EH (cell line): ENCODE measurements around the gene FBLN2.
A peak's percentile ranks its signal among the peaks of the same experiment; 100 is the strongest.

Experiments used
- DNase-seq: peaks from one replicate; pipeline ENCODE4 v3.0.0-alpha.2; 2015; ENCODE audit warnings: low read depth

The FBLN2 gene

DNA sequence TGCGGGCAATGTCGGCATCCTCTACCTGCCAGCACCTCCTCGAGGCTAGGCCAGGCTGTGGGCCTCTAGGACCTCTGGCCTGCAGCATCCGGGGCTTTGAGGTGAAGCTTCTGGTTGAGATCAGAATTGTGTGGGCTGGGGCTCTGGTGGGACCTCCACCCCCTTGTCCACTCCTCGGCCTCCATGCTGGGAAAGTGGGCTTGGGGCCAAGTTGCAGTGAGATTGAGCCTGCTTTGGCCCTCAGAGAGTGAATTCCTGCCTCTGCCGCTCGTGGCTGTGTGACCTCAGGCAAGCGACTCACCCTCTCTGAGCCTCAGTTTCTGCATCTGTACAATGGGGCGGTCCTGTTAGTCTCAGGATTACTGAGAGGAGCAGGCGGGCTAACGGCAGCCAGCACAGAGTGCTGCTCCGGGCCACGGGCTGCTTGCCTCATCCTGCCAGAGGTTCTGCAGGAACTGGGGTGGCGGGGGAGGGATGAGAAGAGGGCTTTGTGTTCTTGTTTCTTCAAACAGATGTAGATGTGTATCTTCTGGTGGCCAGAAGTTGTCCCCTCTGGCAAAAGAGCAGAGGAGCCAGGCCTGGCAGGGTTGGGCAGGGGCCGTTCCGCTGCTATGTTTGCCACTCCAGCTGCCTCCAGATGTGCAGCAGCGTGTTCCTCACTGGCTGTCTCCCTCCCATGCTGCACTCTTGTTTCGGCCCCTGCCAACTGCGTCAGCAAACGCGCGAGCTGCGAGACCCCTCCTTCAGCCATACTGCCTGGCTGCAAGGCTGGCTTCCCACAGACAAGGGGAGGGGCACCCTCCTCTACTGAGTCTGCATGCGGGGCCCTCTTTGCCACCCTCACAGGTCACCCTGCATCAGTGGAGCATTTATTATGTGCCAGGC lies 33.7 kb downstream of the FBLN2 start:
- DNase-seq, result no peak

- DNase-seq, result no peak
Observed at GRCh38 chr3:13583251-13584180, 34.6 kb downstream of the FBLN2 start.

GRCh38 chr3:13584427-13584891 lies 35.5 kb downstream of the FBLN2 start:
- no peak for DNase-seq

GRCh38 chr3:13584901-13585300 lies 36.0 kb downstream of the FBLN2 start:
- DNase-seq, result no peak

GRCh38 chr3:13587442-13587841 lies 38.5 kb downstream of the FBLN2 start:
- DNase-seq, result no peak

GRCh38 chr3:13588221-13588701 lies 39.3 kb downstream of the FBLN2 start:
- no peak for DNase-seq

DNA sequence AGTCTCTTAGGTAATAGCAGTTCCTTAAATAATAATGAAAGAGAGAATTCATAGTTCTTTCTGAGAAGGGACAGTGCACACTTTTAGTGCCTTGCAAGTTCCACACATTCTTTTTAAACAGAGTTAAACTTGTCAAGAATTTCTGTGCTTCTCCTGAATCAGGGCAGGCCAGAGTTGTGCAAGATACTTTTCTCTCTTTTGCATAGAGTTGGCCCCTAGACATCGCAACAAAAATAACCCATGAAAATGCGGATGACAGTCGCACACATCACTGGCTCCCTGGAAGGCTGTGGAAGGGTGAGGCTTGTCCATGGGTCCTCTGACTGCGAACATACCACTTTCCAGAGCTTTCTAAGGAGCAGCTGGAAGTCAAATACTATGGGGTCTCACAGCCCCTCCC lies 40.1 kb downstream of the FBLN2 start:
- DNase-seq, result peak; percentile 62

DNA sequence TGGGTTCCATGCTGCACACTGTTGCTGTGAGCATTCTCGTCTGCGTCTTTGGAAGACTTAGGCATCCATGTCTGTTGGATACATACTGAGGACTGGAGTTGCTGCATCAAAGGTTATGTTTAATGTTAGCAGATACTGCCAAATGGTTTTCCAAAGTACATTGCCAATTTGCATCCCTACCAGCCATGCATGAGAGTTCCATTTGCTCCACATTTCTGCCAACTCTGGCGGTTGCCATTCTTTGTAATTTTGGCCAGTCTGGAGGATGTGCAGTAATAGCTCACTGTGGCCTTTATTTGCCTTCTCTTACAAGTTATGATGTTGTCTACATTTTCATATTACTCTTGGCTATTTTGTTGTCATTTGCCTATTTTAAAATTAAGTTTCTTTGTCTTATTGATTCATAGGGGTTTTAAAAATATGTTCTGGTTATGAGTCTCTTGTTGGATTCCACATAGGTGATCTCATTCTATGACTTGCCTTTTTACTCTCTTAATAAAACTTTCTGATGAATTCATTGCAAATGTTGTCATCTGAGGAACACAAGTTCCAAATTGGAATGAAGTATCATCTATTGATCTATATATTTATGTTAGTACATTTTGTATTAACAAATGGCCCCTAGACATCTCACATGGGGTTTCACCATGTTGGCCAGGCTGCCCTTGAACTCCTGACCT lies 42.1 kb downstream of the FBLN2 start:
- no peak for DNase-seq

DNA sequence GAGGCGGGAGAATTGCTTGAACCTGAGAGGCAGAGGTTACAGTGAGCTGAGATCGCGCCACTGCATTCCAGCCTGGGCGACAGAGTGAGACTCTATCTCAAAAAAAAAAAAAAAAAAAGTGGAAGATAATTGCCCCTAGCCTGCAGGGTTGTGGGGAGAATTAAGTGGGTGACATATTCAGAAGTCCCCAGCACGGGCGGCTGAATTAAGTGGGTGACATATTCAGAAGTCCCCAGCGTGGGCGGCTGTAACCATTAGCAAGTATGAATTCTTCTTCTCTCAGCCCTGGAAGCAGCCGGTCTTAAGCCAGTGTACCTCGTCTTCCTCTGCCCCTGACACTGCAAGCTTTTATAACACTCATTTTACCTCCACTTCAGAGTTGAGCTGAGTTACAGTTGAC lies 44.7 kb downstream of the FBLN2 start:
- no peak for DNase-seq

- no peak for DNase-seq
Observed at GRCh38 chr3:13594146-13594545, 45.2 kb downstream of the FBLN2 start.

- no peak for DNase-seq
Observed at GRCh38 chr3:13594991-13595421, 46.1 kb downstream of the FBLN2 start.

DNA sequence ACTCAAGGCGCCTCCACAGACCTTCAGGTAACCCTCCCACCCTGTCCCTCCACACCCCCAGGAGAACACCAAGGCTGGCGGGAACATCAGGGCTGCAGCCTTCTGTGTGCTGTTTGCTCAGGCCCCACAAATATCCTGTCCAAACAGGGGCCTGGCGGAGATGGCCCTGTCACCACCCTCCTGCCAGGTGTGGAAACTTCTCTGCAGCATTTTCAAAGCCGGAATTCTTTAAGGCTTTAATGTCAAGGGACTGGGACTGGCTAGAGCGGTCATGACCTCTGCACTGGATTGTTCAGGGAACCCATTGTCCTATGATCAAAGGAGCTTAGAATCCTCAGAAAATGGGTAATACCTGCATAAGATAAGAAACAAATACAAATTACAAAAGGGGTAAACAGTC lies 46.6 kb downstream of the FBLN2 start:
- DNase-seq, result no peak

DNA sequence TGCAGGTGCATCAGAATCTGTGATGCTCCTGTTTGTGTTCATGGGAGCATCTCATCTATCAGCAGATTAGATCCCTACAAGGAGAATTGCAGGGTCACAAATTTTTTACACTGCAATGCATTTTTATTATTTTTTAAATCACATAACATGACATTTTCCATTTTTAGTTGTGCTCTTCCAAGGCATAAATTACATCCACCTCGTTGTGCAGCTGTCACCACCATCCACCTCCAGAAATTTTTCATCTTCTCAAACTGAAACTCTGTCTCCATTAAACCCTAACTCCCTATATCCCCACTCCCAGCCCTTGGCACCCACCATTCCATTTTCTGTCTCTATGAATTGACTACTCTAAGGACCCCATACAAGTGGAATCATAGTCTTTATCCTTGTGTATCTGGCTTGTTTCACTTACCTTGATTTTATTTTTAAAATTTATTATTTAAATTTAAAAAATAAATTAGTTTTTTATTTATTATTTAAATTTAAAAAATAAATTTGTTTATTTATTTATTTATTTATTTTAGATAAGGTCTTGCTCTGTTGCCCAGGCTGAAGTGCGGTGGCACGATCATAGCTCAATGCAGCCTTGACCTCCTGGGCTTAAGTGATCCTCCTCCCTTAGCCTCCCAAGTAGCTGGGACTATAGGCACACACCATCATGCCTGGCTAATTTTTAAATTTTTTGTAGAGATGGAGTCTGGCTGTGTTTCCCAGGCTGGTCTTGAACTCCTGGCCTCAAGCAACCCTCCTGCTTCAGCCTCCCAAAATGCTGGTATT lies 47.7 kb downstream of the FBLN2 start:
- DNase-seq, result no peak

DNA sequence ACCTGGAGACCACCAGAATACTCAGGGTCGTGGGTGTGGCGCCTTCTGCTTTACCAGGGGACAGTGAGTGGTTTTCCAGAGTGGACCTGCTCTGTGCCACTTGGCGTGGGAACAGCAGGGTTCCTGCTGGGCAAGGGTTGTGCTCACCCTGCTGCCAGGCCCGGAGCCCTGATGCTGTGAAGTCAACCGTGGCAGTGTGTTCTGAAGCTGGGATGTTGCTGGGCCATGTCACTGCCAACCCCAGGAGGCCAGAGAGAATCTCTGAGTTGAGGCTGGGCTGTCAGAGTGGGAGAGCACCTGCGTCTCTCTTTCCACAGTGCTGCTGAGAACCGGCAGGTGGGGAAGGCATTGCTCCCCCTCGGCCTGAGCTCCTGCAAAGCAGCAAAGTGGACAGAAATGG lies 48.7 kb downstream of the FBLN2 start:
- no peak for DNase-seq

DNA sequence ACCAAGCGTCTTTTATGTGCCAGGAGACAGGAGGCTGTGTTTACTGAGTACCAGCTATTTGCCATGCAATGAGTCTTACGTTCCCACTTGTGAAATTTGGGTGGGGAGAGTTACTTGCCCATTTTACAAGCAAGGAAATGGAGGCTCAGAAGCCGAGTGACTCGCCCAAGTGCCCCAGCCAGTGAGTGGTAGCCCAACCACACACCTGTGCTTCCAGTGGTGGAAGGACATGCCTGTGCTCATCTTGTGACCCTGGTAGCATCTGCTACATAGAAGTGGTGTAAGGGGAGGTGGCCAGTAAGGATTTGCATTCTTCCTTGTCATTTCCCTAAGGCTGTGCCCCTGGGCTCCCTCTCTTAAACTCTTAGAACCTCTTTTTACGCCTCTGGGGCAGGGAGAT lies 49.3 kb downstream of the FBLN2 start:
- no peak for DNase-seq

GRCh38 chr3:13598926-13599886 lies 50.3 kb downstream of the FBLN2 start:
- peak; percentile 85 for DNase-seq

DNA sequence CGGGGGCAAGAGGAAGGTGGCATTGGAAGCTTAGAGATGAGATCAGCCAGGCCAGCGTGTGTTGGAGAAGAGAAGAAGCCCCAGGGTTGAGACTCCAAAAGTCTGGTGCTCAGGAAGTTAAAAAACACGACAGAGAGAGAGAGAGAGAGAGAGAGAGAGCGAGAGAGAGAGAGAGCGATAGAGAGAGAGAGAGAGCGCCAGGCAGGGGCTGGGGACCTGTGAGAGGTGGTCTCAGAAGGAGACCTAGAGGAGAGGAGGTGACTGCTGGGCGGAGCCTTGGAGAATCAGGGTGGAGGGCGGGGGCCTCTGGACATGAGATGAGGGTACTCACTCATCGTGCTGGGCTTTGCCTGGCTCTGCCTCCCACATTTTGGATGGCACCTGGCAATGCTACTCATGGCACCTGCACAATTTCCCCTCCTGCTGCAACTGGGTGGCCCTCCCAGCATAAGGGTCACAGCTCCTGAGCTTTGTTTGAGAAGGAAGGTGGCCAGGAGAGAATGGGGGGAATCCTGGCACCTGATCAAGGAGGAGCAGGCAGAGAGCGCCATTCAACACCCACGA lies 51.0 kb downstream of the FBLN2 start:
- no peak for DNase-seq

DNA sequence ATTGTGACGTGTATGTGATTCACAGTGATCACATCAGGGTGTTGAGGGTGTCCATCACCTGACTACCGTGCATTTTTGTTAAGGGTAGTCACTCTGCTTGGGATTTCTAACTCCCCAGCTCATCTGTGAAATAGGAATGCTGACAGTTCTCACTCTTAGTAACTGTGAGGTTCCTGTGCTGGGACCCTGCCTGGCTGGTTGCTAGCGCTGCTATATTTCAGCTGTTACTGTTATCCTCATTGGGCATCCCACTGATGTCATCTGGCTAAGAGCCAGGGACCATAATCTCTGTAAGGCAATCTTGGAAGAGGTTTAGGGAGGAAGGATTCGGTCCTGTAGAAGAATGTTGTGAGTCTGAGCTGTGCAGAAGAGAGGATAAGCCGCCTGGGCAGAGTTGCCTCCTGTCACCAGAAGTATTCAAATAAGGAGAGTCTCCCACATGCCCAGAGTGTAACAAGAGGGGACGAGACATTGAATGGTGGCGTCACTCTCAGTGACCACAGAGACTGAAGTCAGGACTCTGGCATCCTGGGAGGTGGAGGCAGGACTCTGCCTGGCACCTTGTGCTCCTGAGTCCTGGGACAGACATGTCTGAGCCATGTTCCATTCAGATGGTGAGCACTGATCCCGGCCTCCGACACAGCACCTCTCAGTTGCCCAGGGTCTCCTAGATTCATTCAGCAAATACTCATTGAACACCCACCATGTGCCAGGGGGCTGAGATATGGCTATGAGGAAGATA lies 52.2 kb downstream of the FBLN2 start:
- peak; percentile 73 for DNase-seq

DNA sequence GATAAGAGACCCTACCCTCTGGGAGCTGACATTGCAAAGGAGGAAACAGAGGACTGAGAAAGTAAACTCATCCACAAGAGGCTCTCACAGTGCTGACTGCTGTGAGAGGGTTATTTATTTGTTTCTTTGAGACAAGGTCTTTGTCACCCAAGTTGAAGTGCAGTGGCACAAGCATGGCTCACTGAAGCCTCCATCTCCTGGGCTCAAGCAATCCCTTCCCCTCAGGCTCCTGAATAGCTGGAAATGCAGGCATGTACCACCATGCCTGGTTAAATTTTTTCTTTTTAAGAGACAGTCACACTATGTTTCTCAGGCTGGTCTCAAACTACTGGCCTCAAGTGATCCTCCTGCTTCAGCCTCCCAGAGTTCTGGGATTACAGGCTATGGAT lies 52.8 kb downstream of the FBLN2 start:
- DNase-seq, result no peak
